22Rv1 (cell line): ENCODE results near the gene DUSP28.

Source experiments
- ZFX ChIP-seq: fragments of 450-650 bp; IDR thresholded peaks from 2 replicates; pipeline ENCODE4 v1.6.1; 2017; ENCODE audit warnings: antibody characterized with exemption, borderline replicate concordance
- TF ChIP-seq, protein P1 (sequence below): fragments of 450-650 bp; IDR thresholded peaks from 2 replicates; pipeline ENCODE4 v1.5.1; 2017; ENCODE audit warnings: mild to moderate bottlenecking

DNA sequence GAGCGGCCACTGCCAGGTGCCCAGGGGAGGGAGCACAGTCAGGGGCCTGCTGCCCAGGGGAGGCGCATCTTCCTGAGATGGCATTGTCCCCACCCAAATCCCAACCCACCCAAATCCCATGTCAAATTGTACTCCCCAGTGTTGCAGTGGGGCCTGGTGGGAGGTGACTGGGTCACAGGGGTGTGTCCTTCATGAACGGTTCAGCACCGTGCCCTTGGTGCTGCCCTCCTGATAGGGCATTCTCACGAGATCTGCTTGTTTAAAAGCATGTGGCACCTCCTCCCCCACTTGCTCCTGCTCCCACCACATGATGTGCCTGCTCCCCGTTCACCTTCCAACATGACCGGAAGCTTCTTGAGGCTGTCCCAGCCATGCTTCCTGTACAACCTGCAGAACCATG is 30.0 kb upstream of the DUSP28 start:
- TF ChIP-seq, protein P1, sequence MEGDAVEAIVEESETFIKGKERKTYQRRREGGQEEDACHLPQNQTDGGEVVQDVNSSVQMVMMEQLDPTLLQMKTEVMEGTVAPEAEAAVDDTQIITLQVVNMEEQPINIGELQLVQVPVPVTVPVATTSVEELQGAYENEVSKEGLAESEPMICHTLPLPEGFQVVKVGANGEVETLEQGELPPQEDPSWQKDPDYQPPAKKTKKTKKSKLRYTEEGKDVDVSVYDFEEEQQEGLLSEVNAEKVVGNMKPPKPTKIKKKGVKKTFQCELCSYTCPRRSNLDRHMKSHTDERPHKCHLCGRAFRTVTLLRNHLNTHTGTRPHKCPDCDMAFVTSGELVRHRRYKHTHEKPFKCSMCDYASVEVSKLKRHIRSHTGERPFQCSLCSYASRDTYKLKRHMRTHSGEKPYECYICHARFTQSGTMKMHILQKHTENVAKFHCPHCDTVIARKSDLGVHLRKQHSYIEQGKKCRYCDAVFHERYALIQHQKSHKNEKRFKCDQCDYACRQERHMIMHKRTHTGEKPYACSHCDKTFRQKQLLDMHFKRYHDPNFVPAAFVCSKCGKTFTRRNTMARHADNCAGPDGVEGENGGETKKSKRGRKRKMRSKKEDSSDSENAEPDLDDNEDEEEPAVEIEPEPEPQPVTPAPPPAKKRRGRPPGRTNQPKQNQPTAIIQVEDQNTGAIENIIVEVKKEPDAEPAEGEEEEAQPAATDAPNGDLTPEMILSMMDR, result no peak
- TF ChIP-seq ZFX, result no peak
